Peyer's patch (tissue), 4 donors: ENCODE results near the gene EGLN3. TPM values are rescaled to one million over a fixed set of nuclear protein-coding genes. Genes with fewer than 3 reads are reported as not detected.

Source experiments
- DNase-seq, 3 donors: peaks; one replicate each; pipeline ENCODE4 v3.0.0-alpha.2; 2017 to 2019
- H3K27ac ChIP-seq, 4 donors: fragments of 200-600 bp; sonication (generic); one replicate each; pipeline ENCODE4 v1.5.1; 2016 to 2019
- H3K27me3 ChIP-seq, 2 donors: fragments of 200-600 bp; sonication (generic); one replicate each; pipeline ENCODE4 v1.5.1; 2019
- H3K36me3 ChIP-seq, 3 donors: fragments of 200-600 bp; sonication (generic); one replicate each; pipeline ENCODE4 v1.5.1; 2016 to 2019
- H3K4me1 ChIP-seq, 4 donors: fragments of 200-600 bp; sonication (generic); one replicate each; pipeline ENCODE4 v1.5.1; 2016 to 2019
- H3K4me3 ChIP-seq, 4 donors: fragments of 200-600 bp; sonication (generic); 1 replicate in 3 of 4; 2 replicates in 1 of 4; pipeline ENCODE4 v1.5.1; 2016 to 2019; ENCODE audit warnings: mild to moderate bottlenecking in 1 of 4
- H3K9me3 ChIP-seq, 4 donors: fragments of 200-600 bp; sonication (generic); one replicate each; pipeline ENCODE4 v1.5.1; 2016 to 2019; ENCODE audit warnings: mild to moderate bottlenecking in 1 of 4
- CTCF ChIP-seq, 6 experiments: fragments of 450-650 bp in 4 of 6; fragments of 200-600 bp in 2 of 6; sonication (generic) in 1 of 6; IDR thresholded peaks; one replicate each; pipeline ENCODE4 v1.5.1; 2017 to 2019; ENCODE audit warnings: antibody characterized with exemption in 6 of 6, mild to moderate bottlenecking in 3 of 6, moderate library complexity in 1 of 6
- POLR2A ChIP-seq, 2 donors: fragments of 450-650 bp; IDR thresholded peaks; one replicate each; pipeline ENCODE4 v1.5.1; 2017; ENCODE audit warnings: antibody characterized with exemption in 2 of 2, mild to moderate bottlenecking in 2 of 2, moderate library complexity in 2 of 2
- total RNA-seq, 4 donors: library from RNA; depleted of rRNA; stranded (reverse); fragments of >200 nt; gene quantifications; one replicate each; pipeline ENCODE4 v1.1.0, GENCODE V29; 2016

EGLN3 gene
- total RNA-seq, 4 donors from 2014 or later, result 14.0 to 82.9 (median 56.2) TPM

GRCh38 chr14:33925235-33925634 lies 25.6 kb downstream of the EGLN3 start:
- TF ChIP-seq POLR2A (IDR thresholded peaks at IDR 0.05), result no peak
- Histone ChIP-seq H3K27me3 (no peaks in the 10 kb centered on the region), H3K36me3 (peaks cover 0 to 59% (median 0%) of the 10 kb centered on the region in 3 donors), H3K4me3 (no peak overlapping the region), H3K4me1 (no peaks in the 10 kb centered on the region), H3K27ac (no peak overlapping the region), H3K9me3 (no peaks in the 10 kb centered on the region)
- no peak for DNase-seq

- H3K27me3 ChIP-seq, result no peaks in the 10 kb centered on the region
- no peak for DNase-seq
- H3K27ac ChIP-seq, result no peak overlapping the region
- no peak for TF ChIP-seq POLR2A (IDR thresholded peaks at IDR 0.05)
- TF ChIP-seq CTCF (IDR thresholded peaks at IDR 0.05), result no peak
- no peaks in the 10 kb centered on the region for H3K4me1 ChIP-seq
- H3K36me3 ChIP-seq, result peaks cover 0 to 59% (median 0%) of the 10 kb centered on the region in 3 donors
- H3K9me3 ChIP-seq, result no peaks in the 10 kb centered on the region
- no peak overlapping the region for H3K4me3 ChIP-seq
Observed at GRCh38 chr14:33924566-33925100, 26.2 kb downstream of the EGLN3 start.

- Histone ChIP-seq H3K4me1 (no peaks in the 10 kb centered on the region), H3K4me3 (no peak overlapping the region), H3K27me3 (no peaks in the 10 kb centered on the region), H3K36me3 (peaks cover 0 to 41% (median 0%) of the 10 kb centered on the region in 3 donors), H3K27ac (no peak overlapping the region), H3K9me3 (no peaks in the 10 kb centered on the region)
- DNase-seq, result no peak
- TF ChIP-seq CTCF (IDR thresholded peaks at IDR 0.05) (no peak), POLR2A (IDR thresholded peaks at IDR 0.05) (no peak)
Observed at GRCh38 chr14:33922125-33922524, 28.7 kb downstream of the EGLN3 start.

GRCh38 chr14:33918256-33918655 lies 32.6 kb downstream of the EGLN3 start:
- TF ChIP-seq CTCF (IDR thresholded peaks at IDR 0.05) (no peak), POLR2A (IDR thresholded peaks at IDR 0.05) (no peak)
- Histone ChIP-seq H3K27ac (no peak overlapping the region), H3K27me3 (no peaks in the 10 kb centered on the region), H3K9me3 (no peaks in the 10 kb centered on the region), H3K4me1 (no peaks in the 10 kb centered on the region), H3K4me3 (no peak overlapping the region), H3K36me3 (peaks cover 0 to 11% (median 0%) of the 10 kb centered on the region in 3 donors)
- no peak for DNase-seq

- Histone ChIP-seq H3K27ac (no peak overlapping the region), H3K9me3 (no peaks in the 10 kb centered on the region), H3K36me3 (peaks cover 0 to 8% (median 0%) of the 10 kb centered on the region in 3 donors), H3K27me3 (no peaks in the 10 kb centered on the region), H3K4me1 (no peaks in the 10 kb centered on the region), H3K4me3 (no peak overlapping the region)
- TF ChIP-seq POLR2A (IDR thresholded peaks at IDR 0.05), result no peak
- DNase-seq, result no peak
Observed at GRCh38 chr14:33917661-33918060, 33.2 kb downstream of the EGLN3 start.

- no peak for TF ChIP-seq POLR2A (IDR thresholded peaks at IDR 0.05)
- TF ChIP-seq CTCF (IDR thresholded peaks at IDR 0.05), result no peak
- DNase-seq, result no peak
- Histone ChIP-seq H3K36me3 (peaks cover 0 to under 1% (median 0%) of the 10 kb centered on the region in 3 donors), H3K27ac (no peak overlapping the region), H3K4me3 (no peak overlapping the region), H3K9me3 (no peaks in the 10 kb centered on the region), H3K4me1 (no peaks in the 10 kb centered on the region), H3K27me3 (no peaks in the 10 kb centered on the region)
Observed at GRCh38 chr14:33916663-33917565, 34.0 kb downstream of the EGLN3 start.
